IPS-20b (cell line): ENCODE data around the gene UNC13A.

ENCODE experiments used
- H3K27ac ChIP-seq: one replicate; pipeline ENCODE4 v1.5.1; 2013; ENCODE audit warnings: low read length
- H3K27me3 ChIP-seq: 2 replicates; pipeline ENCODE4 v1.6.1; 2013; ENCODE audit warnings: mild to moderate bottlenecking, low read length, inconsistent platforms; ENCODE audit not compliant: insufficient read depth
- H3K36me3 ChIP-seq: 2 replicates; pipeline ENCODE4 v1.6.1; 2013; ENCODE audit warnings: low read depth, mild to moderate bottlenecking, inconsistent platforms, low read length, moderate library complexity; ENCODE audit not compliant: insufficient read depth
- H3K4me1 ChIP-seq: 2 replicates; pipeline ENCODE4 v1.6.1; 2013; ENCODE audit warnings: mild to moderate bottlenecking, control low read depth, inconsistent platforms, low read length, moderate library complexity; ENCODE audit not compliant: insufficient read depth
- H3K4me3 ChIP-seq: 2 replicates; pipeline ENCODE4 v1.5.1; 2013; ENCODE audit warnings: mild to moderate bottlenecking, low read length, inconsistent platforms
- H3K9ac ChIP-seq: 2 replicates; pipeline ENCODE4 v1.6.1; 2013; ENCODE audit warnings: low read depth, mild to moderate bottlenecking, inconsistent platforms, low read length, moderate library complexity
- H3K9me3 ChIP-seq: 2 replicates; pipeline ENCODE4 v1.6.1; 2013; ENCODE audit warnings: mild to moderate bottlenecking, low read depth, low read length, inconsistent platforms; ENCODE audit not compliant: insufficient read depth

The UNC13A gene

GRCh38 chr19:17658240-17658639 lies 29.9 kb downstream of the UNC13A start:
- no peak overlapping the region for H3K9ac ChIP-seq
- no peak overlapping the region for H3K4me3 ChIP-seq
- no peak overlapping the region for H3K27ac ChIP-seq
- H3K4me1 ChIP-seq, result no peaks in the 10 kb centered on the region
- no peaks in the 10 kb centered on the region for H3K9me3 ChIP-seq
- H3K36me3 ChIP-seq, result peaks cover 44% of the 10 kb centered on the region
- no peaks in the 10 kb centered on the region for H3K27me3 ChIP-seq

GRCh38 chr19:17656970-17657369 lies 31.2 kb downstream of the UNC13A start:
- Histone ChIP-seq H3K27me3 (no peaks in the 10 kb centered on the region), H3K4me1 (no peaks in the 10 kb centered on the region), H3K27ac (no peak overlapping the region), H3K9ac (no peak overlapping the region), H3K9me3 (no peaks in the 10 kb centered on the region), H3K4me3 (no peak overlapping the region), H3K36me3 (peaks cover 52% of the 10 kb centered on the region)

- Histone ChIP-seq H3K36me3 (peaks cover 57% of the 10 kb centered on the region), H3K27me3 (no peaks in the 10 kb centered on the region), H3K9me3 (no peaks in the 10 kb centered on the region), H3K9ac (no peak overlapping the region), H3K27ac (no peak overlapping the region), H3K4me3 (no peak overlapping the region), H3K4me1 (no peaks in the 10 kb centered on the region)
Observed at GRCh38 chr19:17655751-17656472, 32.2 kb downstream of the UNC13A start.

GRCh38 chr19:17654993-17655392 lies 33.2 kb downstream of the UNC13A start:
- Histone ChIP-seq H3K27ac (no peak overlapping the region), H3K4me1 (no peaks in the 10 kb centered on the region), H3K9ac (no peak overlapping the region), H3K9me3 (no peaks in the 10 kb centered on the region), H3K4me3 (no peak overlapping the region), H3K36me3 (peaks cover 57% of the 10 kb centered on the region), H3K27me3 (no peaks in the 10 kb centered on the region)

- Histone ChIP-seq H3K9me3 (no peaks in the 10 kb centered on the region), H3K4me3 (no peak overlapping the region), H3K27me3 (no peaks in the 10 kb centered on the region), H3K9ac (no peak overlapping the region), H3K4me1 (no peaks in the 10 kb centered on the region), H3K36me3 (peaks cover 62% of the 10 kb centered on the region), H3K27ac (no peak overlapping the region)
Observed at GRCh38 chr19:17652627-17653026, 35.5 kb downstream of the UNC13A start.

GRCh38 chr19:17648786-17649185 lies 39.4 kb downstream of the UNC13A start:
- Histone ChIP-seq H3K27me3 (no peaks in the 10 kb centered on the region), H3K4me1 (no peaks in the 10 kb centered on the region), H3K36me3 (peaks cover 54% of the 10 kb centered on the region), H3K9me3 (no peaks in the 10 kb centered on the region), H3K4me3 (no peak overlapping the region), H3K9ac (no peak overlapping the region), H3K27ac (no peak overlapping the region)

- Histone ChIP-seq H3K9me3 (no peaks in the 10 kb centered on the region), H3K36me3 (peaks cover 59% of the 10 kb centered on the region), H3K27ac (no peak overlapping the region), H3K4me3 (no peak overlapping the region), H3K4me1 (no peaks in the 10 kb centered on the region), H3K27me3 (no peaks in the 10 kb centered on the region), H3K9ac (no peak overlapping the region)
Observed at GRCh38 chr19:17648097-17648660, 40.0 kb downstream of the UNC13A start.

- peaks cover 59% of the 10 kb centered on the region for H3K36me3 ChIP-seq
- H3K9me3 ChIP-seq, result no peaks in the 10 kb centered on the region
- H3K27me3 ChIP-seq, result no peaks in the 10 kb centered on the region
- no peak overlapping the region for H3K27ac ChIP-seq
- H3K4me1 ChIP-seq, result no peaks in the 10 kb centered on the region
- no peak overlapping the region for H3K9ac ChIP-seq
- no peak overlapping the region for H3K4me3 ChIP-seq
Observed at GRCh38 chr19:17647071-17648020, 40.8 kb downstream of the UNC13A start.

- Histone ChIP-seq H3K27ac (no peak overlapping the region), H3K4me1 (no peaks in the 10 kb centered on the region), H3K27me3 (no peaks in the 10 kb centered on the region), H3K9ac (no peak overlapping the region), H3K36me3 (peaks cover 64% of the 10 kb centered on the region), H3K4me3 (no peak overlapping the region), H3K9me3 (no peaks in the 10 kb centered on the region)
Observed at GRCh38 chr19:17646441-17646840, 41.7 kb downstream of the UNC13A start.

GRCh38 chr19:17645339-17645963 lies 42.7 kb downstream of the UNC13A start:
- H3K4me3 ChIP-seq, result no peak overlapping the region
- no peaks in the 10 kb centered on the region for H3K27me3 ChIP-seq
- no peak overlapping the region for H3K9ac ChIP-seq
- no peaks in the 10 kb centered on the region for H3K9me3 ChIP-seq
- H3K4me1 ChIP-seq, result no peaks in the 10 kb centered on the region
- H3K36me3 ChIP-seq, result peaks cover 71% of the 10 kb centered on the region
- H3K27ac ChIP-seq, result no peak overlapping the region

- H3K4me1 ChIP-seq, result no peaks in the 10 kb centered on the region
- H3K27me3 ChIP-seq, result no peaks in the 10 kb centered on the region
- no peak overlapping the region for H3K9ac ChIP-seq
- H3K4me3 ChIP-seq, result no peak overlapping the region
- no peak overlapping the region for H3K27ac ChIP-seq
- H3K36me3 ChIP-seq, result peaks cover 81% of the 10 kb centered on the region
- no peaks in the 10 kb centered on the region for H3K9me3 ChIP-seq
Observed at GRCh38 chr19:17642656-17643055, 45.5 kb downstream of the UNC13A start.
